ENCODE measurements around the gene AFDN. TPM values are rescaled to one million over a fixed set of nuclear protein-coding genes. Genes with fewer than 3 reads are reported as not detected.

AFDN gene
- total RNA-seq, 4 donors from 2014 or later = 196 to 311 (median 224) TPM

DNA sequence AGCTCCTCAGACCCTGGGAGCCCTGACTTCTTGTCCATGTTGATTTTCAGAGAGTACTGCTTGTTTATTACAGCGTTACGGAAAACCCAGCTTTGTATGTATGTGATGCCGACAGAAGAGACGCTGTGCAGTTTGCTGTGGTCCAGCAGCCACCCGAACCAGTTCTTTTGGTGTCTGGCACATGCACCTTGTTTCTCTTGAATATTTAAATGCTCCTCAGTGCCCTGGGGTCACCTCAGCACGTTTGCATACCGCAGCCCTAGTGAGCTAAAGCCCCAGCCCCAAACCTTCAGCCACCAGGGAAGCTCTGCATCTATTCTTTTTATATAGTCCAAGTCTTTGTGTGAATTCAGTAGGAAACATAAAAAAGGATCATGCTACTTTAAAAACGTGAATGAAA, 39.9 kb downstream of the AFDN start:
- H3K4me1 ChIP-seq = peaks cover 5 to 7% of the 10 kb centered on the region in 2 donors
- DNase-seq = no peak
- H3K36me3 ChIP-seq = no peaks in the 10 kb centered on the region
- no peaks in the 10 kb centered on the region for H3K9me3 ChIP-seq
- intact Hi-C loops (cut with DNase I) = no loop called here
- TF ChIP-seq, protein P1, sequence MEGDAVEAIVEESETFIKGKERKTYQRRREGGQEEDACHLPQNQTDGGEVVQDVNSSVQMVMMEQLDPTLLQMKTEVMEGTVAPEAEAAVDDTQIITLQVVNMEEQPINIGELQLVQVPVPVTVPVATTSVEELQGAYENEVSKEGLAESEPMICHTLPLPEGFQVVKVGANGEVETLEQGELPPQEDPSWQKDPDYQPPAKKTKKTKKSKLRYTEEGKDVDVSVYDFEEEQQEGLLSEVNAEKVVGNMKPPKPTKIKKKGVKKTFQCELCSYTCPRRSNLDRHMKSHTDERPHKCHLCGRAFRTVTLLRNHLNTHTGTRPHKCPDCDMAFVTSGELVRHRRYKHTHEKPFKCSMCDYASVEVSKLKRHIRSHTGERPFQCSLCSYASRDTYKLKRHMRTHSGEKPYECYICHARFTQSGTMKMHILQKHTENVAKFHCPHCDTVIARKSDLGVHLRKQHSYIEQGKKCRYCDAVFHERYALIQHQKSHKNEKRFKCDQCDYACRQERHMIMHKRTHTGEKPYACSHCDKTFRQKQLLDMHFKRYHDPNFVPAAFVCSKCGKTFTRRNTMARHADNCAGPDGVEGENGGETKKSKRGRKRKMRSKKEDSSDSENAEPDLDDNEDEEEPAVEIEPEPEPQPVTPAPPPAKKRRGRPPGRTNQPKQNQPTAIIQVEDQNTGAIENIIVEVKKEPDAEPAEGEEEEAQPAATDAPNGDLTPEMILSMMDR (IDR thresholded peaks at IDR 0.05) = no peak
- no peak for TF ChIP-seq POLR2A (IDR thresholded peaks at IDR 0.05)
- no peak overlapping the region for H3K27ac ChIP-seq
- no peak overlapping the region for H3K4me3 ChIP-seq (replicated peaks in 1 of 3)
- WGBS, 2 donors = 84 to 87% methylated on average over 8 of the region's 8 CpGs
- no peaks in the 10 kb centered on the region for H3K27me3 ChIP-seq

- no peak overlapping the region for H3K27ac ChIP-seq
- TF ChIP-seq POLR2A (IDR thresholded peaks at IDR 0.05) = no peak
- TF ChIP-seq, protein P1 (IDR thresholded peaks at IDR 0.05) = no peak
- H3K36me3 ChIP-seq = peaks cover 0 to 3% of the 10 kb centered on the region in 2 donors
- no peaks in the 10 kb centered on the region for H3K4me1 ChIP-seq
- H3K4me3 ChIP-seq (replicated peaks in 1 of 3) = no peak overlapping the region
- WGBS, 2 donors = 82 to 84% methylated on average over 3 of the region's 3 CpGs
- intact Hi-C loops (cut with DNase I) = no loop called here
- no peak for DNase-seq
- H3K27me3 ChIP-seq = no peaks in the 10 kb centered on the region
- no peaks in the 10 kb centered on the region for H3K9me3 ChIP-seq
Observed at GRCh38 chr6:167870321-167870720, 43.6 kb downstream of the AFDN start.

DNA sequence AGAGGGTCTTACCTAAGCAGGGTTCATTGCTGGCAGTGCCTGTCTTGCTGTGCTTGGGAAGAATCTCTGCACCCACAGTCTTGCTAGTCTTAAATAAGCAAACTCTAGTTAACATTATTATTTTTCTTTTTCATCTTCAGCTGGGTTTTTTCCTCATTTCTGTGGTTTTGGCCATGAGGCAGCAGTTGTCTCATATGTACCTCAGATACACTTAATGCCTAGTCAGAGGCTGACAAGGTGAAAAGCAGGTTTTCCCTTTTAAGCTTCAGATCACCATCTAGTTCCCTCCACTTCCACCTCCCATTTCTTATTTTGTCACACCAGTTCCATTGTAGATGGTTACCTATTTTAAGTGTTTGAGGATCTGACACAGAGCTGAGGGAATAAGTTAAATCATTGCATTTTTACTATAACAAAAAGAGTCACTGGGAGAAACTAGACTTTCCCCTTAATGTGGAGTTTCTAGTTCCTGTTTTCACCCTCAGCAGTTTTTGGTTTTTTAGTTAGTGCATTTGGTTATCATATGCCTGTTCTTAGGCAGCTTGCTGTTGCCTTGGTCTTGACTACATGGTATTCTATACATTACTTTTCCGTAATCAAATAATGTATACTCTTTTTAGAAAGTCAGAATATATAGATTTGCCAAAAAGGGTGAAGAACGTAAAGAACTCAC, 46.0 kb downstream of the AFDN start:
- no peak overlapping the region for H3K4me3 ChIP-seq (replicated peaks in 1 of 3)
- H3K27me3 ChIP-seq = no peaks in the 10 kb centered on the region
- no peaks in the 10 kb centered on the region for H3K9me3 ChIP-seq
- peaks cover 4 to 9% of the 10 kb centered on the region in 2 donors for H3K36me3 ChIP-seq
- no peaks in the 10 kb centered on the region for H3K4me1 ChIP-seq
- DNase-seq = no peak
- 93 to 97% methylated on average over 2 of the region's 2 CpGs for WGBS, 2 donors
- H3K27ac ChIP-seq = no peak overlapping the region
- no peak for TF ChIP-seq POLR2A (IDR thresholded peaks at IDR 0.05)
- TF ChIP-seq, protein P1 (IDR thresholded peaks at IDR 0.05) = no peak
- intact Hi-C loops (cut with DNase I) = no loop called here

GRCh38 chr6:167877994-167878779, 51.5 kb downstream of the AFDN start:
- TF ChIP-seq POLR2A (IDR thresholded peaks at IDR 0.05) = no peak
- TF ChIP-seq, protein P1 (IDR thresholded peaks at IDR 0.05) = no peak
- H3K4me3 ChIP-seq (replicated peaks in 1 of 3) = no peak overlapping the region
- peaks cover 9 to 11% of the 10 kb centered on the region in 2 donors for H3K36me3 ChIP-seq
- no peak overlapping the region for H3K27ac ChIP-seq
- H3K9me3 ChIP-seq = no peaks in the 10 kb centered on the region
- 90 to 96% methylated on average over 9 of the region's 9 CpGs for WGBS, 2 donors
- intact Hi-C loops (cut with DNase I) = no loop called here
- no peak for DNase-seq
- no peaks in the 10 kb centered on the region for H3K27me3 ChIP-seq
- H3K4me1 ChIP-seq = peaks cover 0 to 4% of the 10 kb centered on the region in 2 donors

DNA sequence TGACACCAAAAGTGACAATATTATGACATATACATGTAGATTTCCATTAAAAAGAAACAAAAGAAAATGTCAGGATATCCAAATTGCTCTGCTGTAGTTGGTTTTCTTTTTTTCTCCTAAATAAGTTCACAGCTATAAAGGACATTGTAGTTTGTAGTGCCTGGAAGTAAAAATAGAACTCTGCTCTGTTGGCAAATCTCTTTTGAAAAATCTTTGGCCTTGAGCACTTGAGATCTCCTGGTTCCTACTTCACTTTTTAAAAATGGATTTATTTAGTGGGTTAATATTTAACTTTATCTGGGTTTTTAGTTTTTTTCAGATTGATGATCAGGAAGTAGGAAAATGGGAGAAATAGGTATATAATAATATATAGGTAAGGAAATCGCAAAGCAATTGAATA, 52.9 kb downstream of the AFDN start:
- WGBS, 2 donors = 95 to 97% methylated on average over 1 of the region's 1 CpG
- TF ChIP-seq, protein P1 (IDR thresholded peaks at IDR 0.05) = no peak
- no peak for DNase-seq
- intact Hi-C loops (cut with DNase I) = no loop called here
- Histone ChIP-seq H3K4me3 (replicated peaks in 1 of 3) (no peak overlapping the region), H3K27me3 (no peaks in the 10 kb centered on the region), H3K9me3 (no peaks in the 10 kb centered on the region), H3K4me1 (peaks cover 0 to 4% of the 10 kb centered on the region in 2 donors), H3K27ac (no peak overlapping the region), H3K36me3 (peaks cover 9 to 11% of the 10 kb centered on the region in 2 donors)

All from thyroid gland (tissue), 4 donors.